ENCODE data around the gene DNAI1.
"Not testable (repeated sequence)": the region's sequence is repeated elsewhere in the genome, so short reads cannot be mapped to it uniquely, and the experiment has no call there.

DNAI1 gene

DNA sequence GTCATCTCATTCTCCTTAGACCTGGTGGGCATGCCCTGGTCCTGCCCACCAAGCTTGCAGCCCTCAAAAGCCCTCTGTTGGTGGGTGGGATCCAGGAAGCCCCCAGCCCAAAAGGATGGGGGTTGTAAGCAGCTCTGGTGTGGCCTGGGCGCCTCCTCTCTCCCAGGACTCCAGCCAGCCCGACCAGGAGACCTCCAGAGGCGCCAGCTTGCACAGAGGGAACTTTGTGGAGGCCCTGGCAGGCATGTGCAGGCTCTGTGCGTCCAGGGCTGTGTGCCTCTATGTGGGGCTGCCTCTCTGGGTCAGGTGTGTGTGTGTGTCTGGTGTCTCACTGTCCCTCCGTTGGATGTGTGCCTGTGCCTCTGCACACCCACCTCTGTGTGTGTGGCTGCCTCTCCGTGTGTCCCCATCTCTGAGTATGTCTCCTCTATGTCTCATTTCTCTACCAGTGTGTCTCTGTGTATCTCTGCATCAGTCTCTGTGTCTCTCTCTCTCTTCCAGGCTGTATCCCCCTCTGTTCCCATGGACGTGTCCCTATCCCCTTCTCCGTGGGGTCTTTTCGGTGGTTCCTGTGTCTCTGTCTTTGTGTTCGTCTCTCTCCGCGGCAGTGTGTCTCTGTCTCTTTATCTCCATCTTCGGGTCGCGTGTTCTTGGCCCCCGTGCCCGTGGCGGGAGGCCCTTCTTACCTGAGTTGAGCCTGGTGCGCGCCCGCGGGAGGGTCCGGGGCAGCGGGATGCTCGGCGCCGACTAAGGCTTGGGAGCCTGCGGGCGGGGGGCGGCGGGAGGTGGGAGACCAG, 63.7 kb downstream of the DNAI1 start:
- DNase-seq (ENCODE audit: low read depth, low spot score), result no peak
- H3K4me3 ChIP-seq (ENCODE audit: low read length), result peak overlapping the region; percentile 48

DNA sequence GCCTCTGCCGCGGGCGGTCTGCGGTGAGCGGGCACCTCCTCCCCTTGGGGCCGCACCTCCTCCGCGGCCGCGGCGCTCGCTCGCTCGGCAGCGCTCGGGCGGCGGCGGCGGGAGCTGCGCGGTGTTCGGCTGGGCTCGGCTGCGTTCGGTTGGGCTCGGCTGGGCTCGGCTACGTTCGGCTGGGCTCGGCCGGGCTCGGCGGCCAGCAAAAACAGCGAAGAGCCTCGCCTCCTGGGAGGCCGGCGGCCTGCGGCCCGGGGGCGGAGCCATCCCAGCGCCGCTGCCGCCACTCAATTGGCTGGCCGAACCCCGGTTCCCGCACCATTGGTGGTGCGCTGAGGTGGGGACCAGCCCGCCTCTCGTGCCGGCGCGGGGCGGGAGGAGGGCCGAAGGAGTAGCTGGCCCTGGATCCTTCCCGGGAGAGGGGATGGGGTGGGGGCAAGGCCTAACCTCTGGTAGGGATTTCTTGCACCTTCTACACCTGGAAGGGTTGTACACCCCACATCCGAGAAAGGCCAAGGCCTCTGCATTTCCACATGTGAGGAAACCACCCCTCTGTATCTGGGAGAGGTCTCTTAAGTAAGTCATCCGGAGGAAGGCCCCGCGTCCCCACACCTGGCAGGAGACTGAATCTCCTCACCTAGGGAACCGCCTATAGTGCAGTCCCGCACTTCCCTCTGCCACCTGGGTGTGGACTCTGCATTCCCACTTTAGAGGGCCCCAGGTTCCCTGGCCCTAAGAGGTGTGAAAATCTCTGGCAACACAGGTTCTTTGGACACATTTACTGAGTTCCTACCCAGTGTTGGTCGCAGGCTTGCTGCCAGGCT, 64.6 kb downstream of the DNAI1 start, which contains the start of gene ENHO:
TSS of gene ENHO (minus strand) at position 20 of the 827 bp plus-strand sequence. CDS start 1,295 bp downstream, outside the sequence.
- peak within 1 kb of the TSS; percentile 50 for H3K4me3 ChIP-seq (ENCODE audit: low read length)
- DNase-seq (ENCODE audit: low read depth, low spot score), result peak; percentile 76

DNA sequence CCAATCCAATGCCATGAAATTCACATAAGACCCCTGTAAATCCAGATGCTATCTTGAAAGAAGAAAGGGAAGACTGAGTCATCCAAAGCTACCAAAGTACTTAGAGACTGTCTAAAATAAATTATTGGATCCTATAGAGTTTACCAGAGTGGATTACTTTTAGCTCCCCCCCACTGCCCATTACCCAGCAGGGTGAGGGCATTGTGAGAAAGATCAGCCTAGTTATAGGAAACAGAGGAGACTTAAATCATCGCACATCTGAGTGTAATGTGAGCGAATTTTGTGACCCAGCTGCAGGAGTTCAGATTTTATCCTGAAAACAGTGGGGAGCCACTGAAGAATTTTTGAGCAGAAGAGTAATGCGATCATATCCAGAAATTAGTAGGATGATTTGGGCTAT, 65.7 kb downstream of the DNAI1 start:
- H3K4me3 ChIP-seq (ENCODE audit: low read length), result no peak overlapping the region
- DNase-seq (ENCODE audit: low read depth, low spot score), result no peak

DNA sequence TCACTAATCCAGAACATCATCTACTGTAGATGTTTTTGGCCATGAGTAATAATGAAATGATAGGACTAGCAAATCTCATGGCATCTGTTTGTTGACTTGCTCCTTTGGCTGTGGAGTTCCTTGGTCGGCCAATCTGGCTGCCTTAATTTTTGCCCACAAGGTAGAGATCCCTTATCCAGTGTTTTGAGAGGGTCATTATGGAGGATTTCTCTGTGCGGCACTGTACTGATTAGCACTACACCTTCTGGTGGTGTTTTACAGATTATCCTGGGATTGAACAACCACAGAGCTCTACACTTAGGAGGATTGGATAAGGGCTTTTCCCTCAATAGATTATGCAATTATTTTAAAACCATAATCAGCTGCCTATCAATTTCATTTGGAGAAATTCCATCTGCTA, 67.4 kb downstream of the DNAI1 start:
- H3K4me3 ChIP-seq (ENCODE audit: low read length), result no peak overlapping the region
- DNase-seq (ENCODE audit: low read depth, low spot score), result no peak

DNA sequence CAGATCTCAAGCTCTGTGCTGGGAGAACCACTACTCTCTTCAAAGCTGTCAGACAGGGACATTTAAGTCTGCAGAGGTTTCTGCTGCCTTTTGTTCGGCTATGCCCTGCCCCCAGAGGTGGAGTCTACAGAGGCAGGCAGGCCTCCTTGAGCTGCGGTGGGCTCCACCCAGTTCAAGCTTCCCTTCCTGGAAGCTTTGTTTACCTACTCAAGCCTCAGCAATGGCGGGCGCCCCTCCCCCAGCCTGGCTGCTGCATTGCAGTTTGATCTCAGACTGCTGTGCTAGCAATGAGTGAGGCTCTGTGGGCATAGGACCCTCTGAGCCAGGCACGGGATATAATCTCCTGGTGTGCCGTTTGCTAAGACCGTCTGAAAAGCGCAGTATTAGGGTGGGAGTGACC, 73.4 kb downstream of the DNAI1 start:
- DNase-seq (ENCODE audit: low read depth, low spot score); H3K4me3 ChIP-seq (ENCODE audit: low read length): not testable (repeated sequence)

DNA sequence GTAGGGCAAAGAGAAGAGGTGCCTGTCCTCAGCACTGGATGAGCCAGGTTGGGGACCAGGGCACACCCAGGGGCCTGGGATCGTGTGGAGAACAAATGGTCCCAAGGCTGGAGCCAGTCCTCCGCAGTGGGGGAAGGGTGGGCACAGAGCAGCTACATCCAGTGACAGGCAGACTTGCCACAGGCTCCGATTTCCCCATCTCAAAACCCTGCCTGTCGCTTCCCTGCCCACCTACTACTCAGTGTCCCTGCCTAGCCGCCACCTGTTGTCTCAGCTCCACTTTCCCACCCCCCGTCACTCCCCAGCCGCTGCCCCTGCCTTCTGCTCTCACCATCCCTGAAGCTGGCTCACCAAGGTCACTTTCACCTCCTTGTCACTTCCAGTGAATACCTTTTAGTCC, 78.1 kb downstream of the DNAI1 start:
- DNase-seq (ENCODE audit: low read depth, low spot score), result no peak
- no peak overlapping the region for H3K4me3 ChIP-seq (ENCODE audit: low read length)

DNA sequence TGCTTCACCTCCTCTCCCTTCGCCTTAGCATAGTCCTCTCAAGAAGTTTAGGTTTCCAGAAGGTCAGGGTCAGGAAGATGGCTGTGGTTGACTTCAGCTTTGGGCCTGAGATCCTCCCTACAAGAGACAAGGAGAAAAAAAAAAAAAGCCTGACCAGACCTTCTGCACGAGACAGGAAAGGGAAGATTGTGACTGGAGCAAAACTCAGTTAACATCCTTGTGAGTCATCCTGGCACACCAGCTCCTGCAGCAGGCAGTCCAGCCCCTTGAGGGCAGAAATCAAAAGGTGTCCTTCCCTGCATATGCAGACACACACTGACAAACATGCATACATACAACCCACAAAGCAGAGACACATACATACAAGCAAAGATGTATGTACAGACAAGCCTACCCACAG, 82.2 kb downstream of the DNAI1 start:
- DNase-seq (ENCODE audit: low read depth, low spot score), result no peak
- no peak overlapping the region for H3K4me3 ChIP-seq (ENCODE audit: low read length)

DNA sequence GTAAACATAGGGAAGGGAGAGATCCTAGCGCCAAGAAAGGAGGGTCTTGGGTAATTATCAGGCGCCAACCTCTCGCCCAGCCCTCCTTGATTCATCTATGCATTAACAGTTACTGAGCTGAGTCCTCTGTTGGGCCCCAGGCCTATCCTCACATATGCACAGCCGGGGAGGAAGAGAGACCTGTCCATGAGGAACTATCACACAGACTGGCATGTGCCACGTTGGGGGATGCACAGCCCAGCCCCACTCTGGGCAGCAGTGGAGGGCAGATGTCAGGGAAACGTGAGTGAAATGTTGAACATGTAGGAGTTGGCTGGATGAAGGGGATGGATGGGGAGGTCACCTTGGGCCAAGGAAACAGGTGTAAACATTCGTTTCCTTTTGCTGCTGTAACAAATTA, 82.9 kb downstream of the DNAI1 start:
- no peak overlapping the region for H3K4me3 ChIP-seq (ENCODE audit: low read length)
- DNase-seq (ENCODE audit: low read depth, low spot score), result no peak

DNA sequence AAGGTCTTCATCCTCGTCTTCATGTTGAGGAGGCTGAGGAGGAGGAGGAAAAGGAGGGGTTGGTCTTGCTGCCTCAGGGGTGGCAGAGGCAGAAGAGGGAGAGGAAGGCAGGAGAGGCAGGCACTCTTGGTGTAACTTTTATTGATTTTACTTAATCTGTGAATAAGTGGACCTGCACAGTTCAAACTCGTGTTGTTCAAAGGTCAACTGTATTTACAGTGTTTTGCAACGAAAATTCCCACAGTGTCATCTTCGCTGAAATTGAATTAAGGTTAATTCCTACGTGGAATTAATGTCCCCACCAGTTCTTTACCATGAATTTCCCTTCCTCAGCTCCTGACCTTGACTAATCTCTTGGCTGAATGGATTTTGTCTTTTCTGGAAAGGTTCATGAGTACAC, 85.4 kb downstream of the DNAI1 start:
- no peak overlapping the region for H3K4me3 ChIP-seq (ENCODE audit: low read length)
- DNase-seq (ENCODE audit: low read depth, low spot score), result no peak

DNA sequence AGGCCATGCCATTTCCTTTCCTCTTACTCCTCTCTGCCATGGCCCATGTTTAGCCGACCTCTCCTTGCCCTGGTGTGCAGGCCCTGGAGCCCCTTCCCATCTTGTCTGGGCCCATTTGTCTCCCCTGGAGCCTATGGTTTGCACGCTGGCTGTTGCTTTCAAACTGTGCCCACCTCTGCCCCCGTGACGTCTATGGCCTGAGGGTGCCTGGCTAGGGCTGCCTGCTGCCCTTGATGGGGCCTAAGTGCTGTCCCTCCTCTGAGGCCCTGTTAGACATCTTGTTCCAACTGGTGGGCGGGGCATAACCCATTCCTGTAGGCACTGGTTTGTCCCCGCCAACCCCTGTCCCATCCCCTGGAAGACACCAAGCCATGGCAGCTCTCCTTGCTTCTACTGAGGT, 86.9 kb downstream of the DNAI1 start:
- no peak for DNase-seq (ENCODE audit: low read depth, low spot score)
- no peak overlapping the region for H3K4me3 ChIP-seq (ENCODE audit: low read length)

DNA sequence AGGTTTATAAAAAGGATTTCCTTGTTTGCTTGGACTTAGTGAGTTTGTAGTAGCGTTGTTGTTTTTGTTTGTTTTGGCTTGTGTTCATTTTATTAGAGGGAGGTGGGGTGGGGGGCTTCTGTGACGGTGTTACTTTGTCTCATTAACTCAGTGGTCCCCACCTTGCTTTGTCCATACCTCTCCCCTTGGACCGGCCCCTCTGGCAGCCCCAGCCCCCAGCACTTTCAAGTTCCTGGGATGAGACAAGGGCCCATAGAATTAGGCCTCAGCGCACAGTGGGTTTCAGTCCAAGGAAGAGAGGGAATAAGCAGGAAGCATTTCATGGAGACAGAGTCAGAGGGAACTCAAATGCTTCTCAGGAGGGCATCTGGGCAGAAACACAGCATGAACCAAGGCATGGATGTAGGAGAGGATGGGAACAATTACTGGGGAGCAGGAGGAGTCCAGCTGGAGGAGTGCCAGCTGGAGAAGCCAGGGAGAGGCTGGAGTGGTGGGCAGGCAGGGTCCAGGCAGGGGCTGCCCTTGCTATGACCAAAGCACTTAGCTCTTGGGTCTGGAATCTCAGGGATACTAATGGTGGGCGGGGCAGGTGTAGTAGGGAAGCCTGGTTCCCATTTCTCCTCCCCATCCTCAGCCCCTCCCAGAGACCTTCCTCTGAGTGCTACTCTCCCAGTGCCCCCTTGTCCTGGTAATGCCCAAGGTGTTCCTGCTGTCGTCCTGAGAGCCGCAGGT, 87.7 kb downstream of the DNAI1 start:
- no peak for DNase-seq (ENCODE audit: low read depth, low spot score)

DNA sequence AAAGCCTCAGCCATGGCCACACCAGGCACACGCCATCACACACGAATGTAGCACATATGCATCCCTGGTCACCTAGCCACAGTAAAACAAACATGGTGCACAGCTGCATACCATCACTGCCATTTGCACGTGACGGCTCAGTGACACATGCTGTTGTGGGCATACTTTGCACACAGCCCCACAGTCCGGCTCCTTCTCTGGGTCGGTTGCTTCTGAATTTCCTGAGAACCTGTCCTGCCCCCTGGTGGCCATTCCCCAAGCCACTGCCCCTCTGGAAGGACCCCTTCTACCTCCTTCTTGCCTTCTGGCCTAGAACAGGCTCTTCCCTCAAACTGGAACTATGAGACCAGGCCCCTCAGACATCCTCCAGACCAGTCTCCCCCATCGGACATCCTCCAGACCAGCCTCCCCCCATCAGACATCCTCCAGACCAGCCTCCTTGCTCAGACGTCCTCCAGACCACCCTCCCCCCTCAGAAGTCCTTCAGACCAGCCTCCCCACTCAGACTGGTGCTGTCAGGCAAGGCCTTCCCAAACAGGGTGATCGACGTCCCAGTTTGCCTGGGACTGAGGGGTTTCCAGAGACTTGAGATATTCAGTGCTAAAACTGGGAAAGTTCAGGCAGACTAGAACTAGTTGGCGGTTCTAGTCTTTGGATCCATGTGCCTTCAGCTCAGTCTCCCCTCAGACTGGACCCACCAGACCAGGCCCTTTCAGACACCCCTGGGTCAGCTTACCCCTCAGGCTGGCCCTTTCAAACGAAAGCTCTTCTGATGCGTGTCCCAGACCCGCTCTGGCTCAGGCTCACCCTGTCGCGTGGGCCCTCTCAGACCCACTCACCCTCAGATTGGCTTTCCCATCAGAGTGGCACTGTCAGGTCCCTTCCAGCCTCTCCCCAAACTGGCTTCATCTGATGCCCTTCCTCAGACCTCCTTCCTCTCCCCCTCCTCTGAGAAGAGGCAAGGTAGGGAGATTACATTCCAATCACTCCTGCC, 88.5 kb downstream of the DNAI1 start:
- peak; percentile 48 for DNase-seq (ENCODE audit: low read depth, low spot score)
- no peak overlapping the region for H3K4me3 ChIP-seq (ENCODE audit: low read length)

More for the DNA sequence above, 87.7 kb downstream of the DNAI1 start:
- no peak overlapping the region for H3K4me3 ChIP-seq (ENCODE audit: low read length)

DNA sequence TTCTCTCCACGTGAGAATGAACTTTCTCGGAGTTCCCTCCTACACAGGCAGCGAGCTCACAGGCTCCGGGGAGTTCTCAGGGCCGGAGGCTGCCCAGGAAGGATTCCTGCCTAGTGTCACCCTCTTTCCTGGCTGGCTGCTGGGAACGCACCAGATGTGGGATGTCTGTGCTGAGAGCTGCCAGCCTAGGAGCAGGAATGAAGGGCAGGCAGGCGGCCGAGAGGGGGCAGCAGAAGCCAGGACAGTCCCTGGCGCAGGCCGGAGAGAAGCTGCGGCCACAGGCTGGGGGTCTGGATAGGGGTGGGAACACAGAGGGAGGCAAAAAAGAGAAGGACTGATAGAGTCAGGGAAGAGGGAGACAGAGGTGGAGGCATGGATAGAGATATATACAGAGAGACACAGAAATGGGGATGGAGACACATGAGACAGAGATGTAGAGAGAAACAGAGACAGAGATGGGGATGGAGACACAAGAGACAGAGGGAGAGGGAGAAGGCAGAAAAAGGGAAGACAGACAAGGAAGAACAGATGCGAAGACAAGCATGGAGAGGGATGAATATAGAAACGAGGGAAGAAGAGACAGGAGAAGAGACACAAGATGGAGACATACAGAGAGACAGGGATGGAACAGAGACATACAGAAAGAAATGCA, 89.5 kb downstream of the DNAI1 start:
- no peak for DNase-seq (ENCODE audit: low read depth, low spot score)
- no peak overlapping the region for H3K4me3 ChIP-seq (ENCODE audit: low read length)

DNA sequence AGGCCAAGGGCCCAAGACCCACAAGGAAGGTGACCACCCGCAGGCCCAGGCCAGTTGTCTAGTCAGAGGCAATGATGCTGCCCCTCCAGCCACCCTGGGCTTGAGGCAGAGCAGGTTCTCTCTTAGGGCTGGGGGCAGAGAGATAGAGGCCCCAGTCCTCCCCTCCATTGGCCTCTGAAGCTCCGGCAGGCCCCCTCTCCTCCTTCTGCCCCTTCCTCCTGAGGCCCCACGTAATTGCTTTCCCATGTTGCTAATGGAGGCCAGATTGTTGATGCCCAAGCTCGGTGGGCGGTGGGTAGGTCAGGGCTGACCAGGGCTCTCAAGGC, 90.8 kb downstream of the DNAI1 start:
- H3K4me3 ChIP-seq (ENCODE audit: low read length), result no peak overlapping the region
- DNase-seq (ENCODE audit: low read depth, low spot score), result no peak

DNA sequence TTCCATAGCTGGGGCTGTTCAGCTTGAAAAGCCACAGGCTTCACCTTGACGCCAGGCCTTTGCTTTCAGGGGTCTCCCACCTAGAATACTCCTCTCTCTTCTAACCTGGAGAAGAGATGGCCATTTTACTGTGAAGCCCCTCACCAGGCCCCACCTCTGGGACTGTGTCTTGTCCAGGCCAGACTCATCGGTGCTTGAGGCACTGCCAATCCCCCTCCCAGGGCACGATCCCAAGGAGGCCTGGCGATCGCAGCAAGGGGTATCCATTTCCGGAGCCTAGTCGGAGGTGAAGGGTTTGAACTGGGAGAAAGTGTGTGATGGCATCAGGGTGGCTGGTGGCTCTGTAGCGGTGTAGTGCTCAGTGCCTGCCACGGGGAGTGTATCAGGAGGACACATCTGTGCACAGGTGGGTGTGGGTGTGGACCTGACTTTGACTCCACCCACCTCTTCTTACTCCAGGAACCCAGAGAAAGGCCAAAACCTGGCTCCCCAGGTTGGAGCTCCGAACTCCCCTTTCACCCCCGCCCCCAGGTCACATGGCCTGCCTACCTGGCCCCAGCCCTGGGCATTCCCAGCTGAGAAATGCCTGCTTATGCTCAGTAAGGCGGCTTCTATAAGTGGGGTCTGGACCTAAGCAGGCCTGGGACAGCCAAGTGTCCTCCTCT, 91.5 kb downstream of the DNAI1 start:
- no peak overlapping the region for H3K4me3 ChIP-seq (ENCODE audit: low read length)
- no peak for DNase-seq (ENCODE audit: low read depth, low spot score)

DNA sequence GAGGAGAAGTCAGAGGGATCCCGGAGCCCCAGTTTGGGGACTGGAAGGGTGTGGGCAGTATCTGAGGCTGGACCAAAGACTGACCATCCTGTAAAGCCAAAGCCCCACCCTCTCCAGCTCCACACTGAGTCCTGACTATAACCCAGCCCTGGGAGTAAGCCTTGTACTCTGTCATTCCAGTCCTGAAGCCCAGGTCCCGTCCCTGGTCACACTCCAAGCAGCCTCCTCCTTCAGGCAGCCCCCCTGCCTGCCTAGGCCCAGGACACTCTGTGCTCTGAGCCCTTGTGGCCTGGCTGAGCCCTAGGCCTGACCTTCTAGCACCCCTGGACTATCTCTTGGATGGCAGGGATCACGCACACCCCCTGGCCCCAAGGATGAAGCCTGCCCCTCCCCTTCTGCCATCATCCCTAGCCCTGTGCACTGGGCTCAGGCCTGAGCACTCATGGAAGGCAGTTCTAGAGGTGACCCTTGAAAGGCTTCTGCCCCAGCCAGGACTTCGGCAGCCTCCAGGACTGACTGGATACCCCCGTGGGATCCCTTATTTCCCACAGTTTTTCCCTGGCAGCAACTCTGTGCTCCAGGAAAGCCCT, 92.2 kb downstream of the DNAI1 start:
- no peak for DNase-seq (ENCODE audit: low read depth, low spot score)
- no peak overlapping the region for H3K4me3 ChIP-seq (ENCODE audit: low read length)

Measured in Jurkat, Clone E6-1 (cell line).